Activated CD4-positive, alpha-beta T cell treated with anti-CD3 and anti-CD28 coated beads, Interleukin-10, Interleukin-2, amounts not matched to agents 100 ng/mL and 50 ng/mL, durations not matched to agents 16 hours and 8 hours (primary cell): ENCODE results near the gene MAP2K7.
"Not testable (repeated sequence)": the region's sequence is repeated elsewhere in the genome, so short reads cannot be mapped to it uniquely, and the experiment has no call there.

Experiments
- DNase-seq: peaks from one replicate; pipeline ENCODE4 v3.0.0-alpha.2; 2020

Gene MAP2K7

GRCh38 chr19:7885818-7886217, 17.9 kb upstream of the MAP2K7 start:
- DNase-seq, result no peak

- DNase-seq, result no peak
These were observed 16.1 kb upstream of the MAP2K7 start for GRCh38 chr19:7887408-7888144.

DNA sequence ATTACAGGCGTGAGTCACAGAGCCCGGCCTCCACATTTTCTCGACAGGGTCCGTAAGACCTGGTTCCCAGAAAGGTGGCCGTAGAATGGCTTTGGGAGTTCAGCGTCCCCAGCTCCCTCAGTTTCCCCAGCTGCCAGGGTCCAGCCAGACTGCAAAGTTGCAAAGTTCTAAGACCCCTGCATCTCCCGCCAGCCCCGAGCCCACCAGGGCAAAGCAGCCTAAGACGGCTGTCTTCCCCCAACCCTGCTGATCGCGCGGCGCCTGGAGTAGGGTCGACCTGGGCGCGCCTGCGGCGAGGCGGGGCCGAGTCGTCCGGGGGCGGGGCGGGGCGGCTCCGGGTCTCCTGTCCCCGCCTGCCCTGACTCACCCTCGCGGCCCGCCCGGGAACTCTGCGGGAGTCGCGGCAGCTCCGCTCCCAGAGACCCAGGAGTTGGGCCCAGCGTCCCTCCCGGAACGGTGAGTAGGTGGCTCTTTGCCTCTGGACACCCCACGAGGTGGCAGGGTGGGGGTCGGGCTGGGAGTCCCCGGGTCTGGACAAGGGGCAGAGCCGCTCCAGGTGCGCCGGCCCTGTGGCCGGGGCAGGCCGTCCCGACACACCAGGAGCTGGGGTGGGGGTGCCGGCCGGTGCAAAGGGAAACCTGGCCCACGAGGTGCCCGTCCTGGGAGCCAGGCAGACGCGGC, 15.4 kb upstream of the MAP2K7 start, which contains the start of gene LRRC8E:
Gene LRRC8E, plus strand, starts transcription at position 366 of the 681 bp plus-strand sequence. CDS start 7,094 bp downstream, outside the sequence.
- peak; percentile 20 for DNase-seq

DNA sequence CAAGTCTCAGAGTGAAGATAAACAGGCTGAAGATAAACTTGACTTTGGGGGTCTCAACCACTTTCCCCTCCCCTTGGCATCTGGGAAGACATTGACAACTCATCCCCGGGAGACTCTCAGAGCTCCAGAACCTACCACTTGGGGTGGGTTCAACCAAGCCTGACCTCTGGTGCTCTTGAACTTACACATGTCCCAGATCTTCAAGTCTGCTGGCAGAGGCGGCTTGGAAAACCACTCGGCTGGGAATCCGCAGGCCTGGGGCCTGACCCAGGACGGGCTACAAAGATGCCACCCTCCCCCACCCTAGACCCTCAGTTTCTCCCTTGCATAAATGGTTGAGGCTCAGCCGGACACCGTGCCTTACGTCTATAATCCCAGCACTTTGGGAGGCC, 14.9 kb upstream of the MAP2K7 start:
- DNase-seq, result no peak

- not testable (repeated sequence) for DNase-seq
These were observed 10.1 kb upstream of the MAP2K7 start for GRCh38 chr19:7893362-7894101.

- DNase-seq, result no peak
These were observed 8.9 kb upstream of the MAP2K7 start for GRCh38 chr19:7894612-7895309.

GRCh38 chr19:7895565-7895964, 8.1 kb upstream of the MAP2K7 start:
- DNase-seq, result no peak

- no peak for DNase-seq
These were observed 6.4 kb upstream of the MAP2K7 start for GRCh38 chr19:7897292-7897691.

DNA sequence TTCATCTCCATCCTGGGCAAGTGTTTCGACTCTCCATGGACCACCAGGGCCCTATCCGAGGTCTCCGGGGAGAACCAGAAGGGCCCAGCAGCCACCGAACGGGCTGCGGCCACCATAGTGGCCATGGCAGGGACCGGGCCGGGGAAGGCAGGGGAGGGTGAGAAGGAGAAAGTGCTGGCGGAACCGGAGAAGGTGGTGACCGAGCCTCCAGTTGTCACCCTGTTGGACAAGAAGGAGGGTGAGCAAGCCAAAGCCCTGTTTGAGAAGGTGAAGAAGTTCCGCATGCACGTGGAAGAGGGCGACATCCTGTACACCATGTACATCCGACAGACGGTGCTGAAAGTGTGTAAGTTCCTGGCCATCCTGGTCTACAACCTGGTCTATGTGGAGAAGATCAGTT, 4.7 kb upstream of the MAP2K7 start:
- DNase-seq, result no peak

DNA sequence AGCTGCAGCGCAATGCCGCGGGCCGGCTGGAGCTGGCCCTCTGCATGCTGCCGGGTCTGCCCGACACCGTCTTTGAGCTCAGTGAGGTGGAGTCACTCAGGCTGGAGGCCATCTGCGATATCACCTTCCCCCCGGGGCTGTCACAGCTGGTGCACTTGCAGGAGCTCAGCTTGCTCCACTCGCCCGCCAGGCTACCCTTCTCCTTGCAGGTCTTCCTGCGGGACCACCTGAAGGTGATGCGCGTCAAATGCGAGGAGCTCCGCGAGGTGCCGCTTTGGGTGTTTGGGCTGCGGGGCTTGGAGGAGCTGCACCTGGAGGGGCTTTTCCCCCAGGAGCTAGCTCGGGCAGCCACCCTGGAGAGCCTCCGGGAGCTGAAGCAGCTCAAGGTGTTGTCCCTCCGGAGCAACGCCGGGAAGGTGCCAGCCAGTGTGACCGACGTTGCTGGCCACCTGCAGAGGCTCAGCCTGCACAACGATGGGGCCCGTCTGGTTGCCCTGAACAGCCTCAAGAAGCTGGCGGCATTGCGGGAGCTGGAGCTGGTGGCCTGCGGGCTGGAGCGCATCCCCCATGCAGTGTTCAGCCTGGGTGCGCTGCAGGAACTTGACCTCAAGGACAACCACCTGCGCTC, 3.8 kb upstream of the MAP2K7 start:
- no peak for DNase-seq

DNA sequence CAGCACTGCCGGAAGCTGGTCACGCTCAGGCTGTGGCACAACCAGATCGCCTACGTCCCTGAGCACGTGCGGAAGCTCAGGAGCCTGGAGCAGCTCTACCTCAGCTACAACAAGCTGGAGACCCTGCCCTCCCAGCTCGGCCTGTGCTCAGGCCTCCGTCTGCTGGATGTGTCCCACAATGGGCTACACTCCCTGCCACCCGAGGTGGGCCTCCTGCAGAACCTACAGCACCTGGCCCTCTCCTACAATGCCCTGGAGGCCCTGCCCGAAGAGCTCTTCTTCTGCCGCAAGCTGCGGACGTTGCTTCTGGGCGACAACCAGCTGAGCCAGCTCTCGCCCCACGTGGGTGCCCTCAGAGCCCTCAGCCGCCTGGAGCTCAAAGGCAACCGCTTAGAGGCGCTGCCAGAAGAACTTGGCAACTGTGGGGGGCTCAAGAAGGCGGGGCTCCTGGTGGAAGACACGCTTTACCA, 3.2 kb upstream of the MAP2K7 start:
- no peak for DNase-seq

GRCh38 chr19:7900931-7901330, 2.7 kb upstream of the MAP2K7 start:
- no peak for DNase-seq

DNA sequence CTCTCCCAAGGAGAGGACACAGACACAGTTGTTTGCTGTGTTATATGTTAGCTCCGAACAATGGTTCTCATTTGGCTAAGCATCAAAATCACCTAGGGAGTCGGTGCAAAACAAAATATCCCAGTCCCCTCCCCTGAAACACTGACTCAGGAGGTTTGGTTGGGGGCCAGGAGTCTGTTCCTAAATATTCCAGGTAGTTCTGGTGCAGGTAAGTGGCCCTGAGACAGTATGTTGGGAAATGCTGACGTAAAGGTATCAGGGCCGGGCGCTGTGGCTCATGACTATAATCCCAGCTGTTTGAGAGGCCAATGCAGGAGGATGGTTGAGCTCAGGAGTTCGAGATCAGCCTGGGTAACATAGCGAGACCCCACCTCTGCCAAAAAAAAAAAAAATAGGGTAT, 2.3 kb upstream of the MAP2K7 start:
- no peak for DNase-seq

GRCh38 chr19:7902796-7903243, 857 bp upstream of the MAP2K7 start:
- DNase-seq, result no peak

GRCh38 chr19:7904074-7905020, 670 bp downstream of the MAP2K7 start:
- DNase-seq, result peak; percentile 60

DNA sequence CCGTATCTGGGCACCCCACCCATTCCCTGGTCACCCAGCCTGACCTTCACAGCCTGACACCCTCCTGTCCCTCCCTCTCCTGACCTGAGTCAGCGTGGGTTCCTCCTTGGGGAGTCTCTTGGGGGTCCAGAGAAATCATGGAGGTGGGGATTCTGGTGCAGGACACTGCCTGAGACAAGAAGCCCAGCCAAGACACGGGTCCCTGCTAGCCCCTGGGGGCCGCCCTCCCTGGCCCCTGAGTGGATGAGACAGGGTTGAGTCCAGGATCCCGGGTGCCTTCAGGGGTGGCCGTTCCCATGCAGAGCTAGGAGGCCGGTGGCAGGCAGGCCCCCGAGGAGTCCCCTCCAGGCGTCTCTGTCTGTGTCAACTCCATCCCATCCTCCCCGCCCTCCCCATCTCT, 1.6 kb downstream of the MAP2K7 start:
- no peak for DNase-seq

- no peak for DNase-seq
These were observed 2.2 kb downstream of the MAP2K7 start for GRCh38 chr19:7905859-7906258.

- no peak for DNase-seq
These were observed 3.4 kb downstream of the MAP2K7 start for GRCh38 chr19:7907122-7907521.

DNA sequence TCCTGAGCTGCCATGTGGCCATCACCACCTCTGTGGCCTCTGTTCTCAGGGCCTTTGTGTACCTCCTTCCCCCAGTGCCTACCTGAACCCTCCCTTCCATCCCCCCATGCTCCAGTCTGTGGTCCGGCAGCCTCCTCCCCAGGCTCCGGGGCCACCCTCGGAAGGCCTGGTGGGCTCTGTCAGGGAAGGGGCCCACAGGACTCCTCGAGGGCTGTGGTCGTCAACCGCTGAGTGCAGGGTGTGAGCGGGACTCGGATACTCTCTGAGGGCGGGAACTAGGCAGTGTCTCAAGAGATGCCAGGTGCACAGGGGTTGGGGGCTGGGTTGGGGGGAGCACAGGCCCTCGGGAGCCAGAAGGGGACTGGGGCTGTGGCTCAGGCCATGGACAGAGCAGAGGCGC, 3.9 kb downstream of the MAP2K7 start:
- no peak for DNase-seq

DNA sequence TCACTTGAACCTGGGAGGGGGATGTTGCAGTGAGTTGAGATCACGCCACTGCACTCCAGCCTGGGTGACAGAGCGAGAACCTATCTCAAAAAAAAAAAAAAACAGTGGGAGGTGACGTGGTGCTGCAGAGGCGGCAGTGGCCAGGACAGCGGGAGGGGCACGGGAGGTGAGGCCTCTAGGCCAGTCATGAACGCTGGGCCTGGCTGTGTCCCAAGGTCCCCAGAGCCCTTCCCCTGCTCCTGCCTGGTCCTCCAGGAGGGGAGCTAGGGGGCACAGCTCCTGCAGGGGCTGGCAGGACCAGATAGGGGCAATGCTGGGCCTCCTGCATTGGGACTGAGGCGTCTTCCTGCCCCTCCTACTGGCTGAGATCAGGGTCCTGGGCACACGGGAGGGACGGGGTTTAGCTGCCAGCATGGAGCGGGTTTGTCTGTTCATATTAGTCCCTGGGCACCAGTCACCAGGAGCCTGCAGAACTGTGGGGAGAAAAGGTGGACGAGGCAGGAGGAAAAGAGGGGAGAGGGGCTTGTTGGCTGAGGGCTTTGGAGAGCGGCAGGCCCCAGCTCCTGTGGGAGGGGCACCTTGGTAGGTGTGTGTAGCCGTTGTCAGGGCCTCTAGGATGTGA, 4.5 kb downstream of the MAP2K7 start:
- DNase-seq, result no peak
